ENCODE results near the gene MYCBP2. TPM values are rescaled to one million over a fixed set of nuclear protein-coding genes. Genes with fewer than 3 reads are reported as not detected.
A peak's percentile ranks its signal among the peaks of the same experiment; 100 is the strongest.
"Not testable (repeated sequence)": the region's sequence is repeated elsewhere in the genome, so short reads cannot be mapped to it uniquely, and the experiment has no call there.

Gene MYCBP2
- total RNA-seq, 1 experiment from 2014 or later = 23.7 TPM

DNA sequence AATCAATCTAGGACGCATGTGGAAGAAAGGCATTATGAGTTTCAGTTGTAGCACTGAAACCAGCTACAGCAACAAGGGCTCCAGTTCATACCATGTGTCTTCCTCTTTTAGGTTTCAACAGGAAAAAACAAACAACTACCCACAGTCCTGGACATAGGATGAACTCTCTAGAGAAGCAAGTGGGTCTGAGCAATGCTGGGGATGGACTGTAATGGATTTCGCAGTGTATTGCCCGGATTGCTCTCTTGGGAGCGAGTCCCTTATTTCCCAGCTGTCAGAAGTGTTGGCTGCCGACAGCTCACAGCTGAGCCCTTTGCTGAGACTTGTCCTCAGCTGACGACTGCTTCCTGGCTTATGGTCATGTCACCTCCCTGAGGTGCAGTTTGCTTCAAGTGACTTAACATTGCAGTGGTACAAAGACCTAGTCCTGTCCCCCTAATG lies 12.1 kb upstream of the MYCBP2 start:
- DNase-seq (ENCODE audit: low spot score) = no peak

DNA sequence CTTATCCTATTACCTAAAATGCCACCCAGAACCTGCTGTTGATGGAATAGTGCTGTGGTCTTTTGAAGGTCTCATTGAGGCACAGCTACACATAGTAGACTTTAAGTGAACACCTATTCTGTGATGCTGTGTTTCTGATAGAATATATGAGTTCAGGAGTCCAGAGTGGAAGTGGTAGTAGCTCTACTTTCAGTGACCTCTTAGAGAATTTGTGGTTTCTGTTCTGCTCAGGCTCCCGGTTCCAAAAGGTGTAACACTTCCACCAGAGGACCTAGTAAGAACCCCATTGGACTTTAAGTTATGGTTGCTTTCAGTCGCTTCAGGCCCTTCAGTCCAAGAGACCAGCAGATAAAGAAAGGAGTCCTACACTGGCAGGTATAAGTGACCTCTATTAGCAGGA lies 11.4 kb upstream of the MYCBP2 start:
- no peak for DNase-seq (ENCODE audit: low spot score)

DNA sequence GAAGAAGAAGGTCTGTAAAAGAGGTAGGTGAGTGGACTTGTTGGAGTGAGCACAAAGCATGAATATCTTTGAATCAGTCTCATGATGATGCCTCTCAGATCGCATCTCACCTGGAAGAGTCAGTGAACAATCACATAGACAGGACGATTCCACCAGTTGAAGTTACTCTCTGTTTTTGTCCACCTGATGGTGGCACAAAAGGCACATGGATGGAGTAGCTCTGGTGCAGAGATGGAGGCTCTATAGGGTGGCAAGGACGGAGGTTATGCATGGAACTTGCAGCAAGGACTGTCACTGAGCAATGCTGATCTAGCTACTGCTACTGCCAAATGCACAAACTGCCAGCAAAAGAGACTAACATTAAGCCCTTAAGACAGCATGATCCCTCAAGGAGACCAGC lies 10.3 kb upstream of the MYCBP2 start:
- no peak for DNase-seq (ENCODE audit: low spot score)

DNA sequence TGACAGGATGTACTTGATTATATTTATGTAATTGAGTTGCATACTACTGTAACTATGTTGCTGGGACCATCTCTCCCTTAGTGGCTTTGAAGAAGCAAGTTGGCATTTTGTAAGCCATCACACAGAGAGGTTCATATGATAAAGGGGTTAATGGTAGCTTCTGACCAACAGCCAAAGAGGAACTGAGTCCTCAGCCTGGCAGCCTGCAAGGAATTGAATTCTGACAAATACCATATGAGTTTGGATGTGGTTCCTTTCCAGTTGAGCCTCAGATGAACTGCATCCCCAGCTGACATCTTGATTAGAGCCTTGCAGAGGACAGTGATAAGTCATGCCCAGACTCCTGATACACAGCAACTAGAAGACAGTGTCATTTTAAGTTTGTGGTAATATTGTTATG lies 8.6 kb upstream of the MYCBP2 start:
- no peak for DNase-seq (ENCODE audit: low spot score)

DNA sequence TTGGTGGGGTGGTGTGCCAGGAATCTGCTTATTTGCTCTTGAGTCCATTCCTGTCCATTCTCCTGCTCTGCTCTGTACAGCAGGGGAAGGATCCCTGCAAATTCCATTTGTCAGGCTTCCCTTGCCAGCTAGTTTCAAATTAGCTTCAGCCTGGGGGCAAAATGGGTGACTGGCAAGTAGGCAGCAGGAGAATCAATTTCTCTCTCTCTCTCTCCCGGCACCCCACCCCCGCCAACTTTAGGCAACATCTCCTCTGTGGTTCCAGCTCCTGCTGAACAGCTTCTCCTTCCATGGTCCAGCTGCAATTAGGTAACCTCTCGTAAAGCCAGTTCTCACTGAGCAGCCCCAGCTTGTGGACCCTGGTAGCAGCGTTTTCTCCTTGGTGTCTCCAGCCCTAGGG lies 6.7 kb upstream of the MYCBP2 start:
- DNase-seq (ENCODE audit: low spot score) = no peak

DNA sequence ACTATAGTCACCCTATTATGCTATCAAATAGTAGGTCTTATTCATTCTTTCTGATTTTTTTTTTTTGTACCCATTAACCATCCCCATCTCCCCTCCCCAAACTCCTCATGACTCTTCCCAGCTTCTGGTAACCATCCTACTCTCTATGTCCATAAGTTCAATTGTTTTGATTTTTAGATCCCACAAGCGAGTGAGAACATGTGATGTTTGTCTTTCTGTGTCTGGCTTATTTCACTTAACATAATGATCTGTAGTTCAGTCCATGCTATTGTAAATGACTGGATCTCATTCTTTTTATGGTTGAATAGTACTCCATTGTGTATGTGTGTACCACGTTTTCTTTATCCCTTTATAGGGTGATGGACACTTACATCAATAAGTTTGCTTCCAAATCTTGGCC lies 4.5 kb upstream of the MYCBP2 start:
- DNase-seq (ENCODE audit: low spot score) = no peak

DNA sequence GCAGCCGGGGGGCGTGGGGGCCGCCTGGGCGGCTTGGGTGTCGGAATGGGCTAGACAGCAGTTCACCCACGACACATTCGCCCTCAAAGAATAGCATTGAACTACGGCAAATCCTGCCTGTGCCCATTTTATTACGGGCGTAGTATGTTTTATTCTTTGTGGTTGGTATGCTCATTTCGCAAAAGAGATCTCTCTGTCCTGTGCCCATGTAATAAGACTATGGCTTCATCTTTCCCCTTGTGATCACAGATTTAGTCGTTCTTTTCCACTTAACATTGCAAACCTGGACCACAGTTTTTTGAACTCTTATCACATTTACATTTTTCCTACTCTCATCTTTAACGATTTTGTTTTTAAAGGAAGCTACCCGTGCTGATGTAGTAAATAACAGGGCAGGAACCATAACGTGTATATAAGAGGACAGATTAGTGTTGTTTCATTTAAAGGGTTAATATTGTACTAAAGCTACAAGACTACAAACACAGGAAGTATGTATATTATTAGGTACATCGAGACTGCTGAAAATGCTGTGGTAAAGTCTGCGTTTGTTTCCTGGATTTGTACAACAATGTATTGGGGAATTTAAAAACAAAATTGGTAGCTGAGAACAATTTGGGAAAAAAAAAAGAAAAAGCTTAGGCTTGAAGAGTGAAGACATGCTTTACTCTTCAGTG lies 3.2 kb upstream of the MYCBP2 start:
- peak; percentile 12 for DNase-seq (ENCODE audit: low spot score)

DNA sequence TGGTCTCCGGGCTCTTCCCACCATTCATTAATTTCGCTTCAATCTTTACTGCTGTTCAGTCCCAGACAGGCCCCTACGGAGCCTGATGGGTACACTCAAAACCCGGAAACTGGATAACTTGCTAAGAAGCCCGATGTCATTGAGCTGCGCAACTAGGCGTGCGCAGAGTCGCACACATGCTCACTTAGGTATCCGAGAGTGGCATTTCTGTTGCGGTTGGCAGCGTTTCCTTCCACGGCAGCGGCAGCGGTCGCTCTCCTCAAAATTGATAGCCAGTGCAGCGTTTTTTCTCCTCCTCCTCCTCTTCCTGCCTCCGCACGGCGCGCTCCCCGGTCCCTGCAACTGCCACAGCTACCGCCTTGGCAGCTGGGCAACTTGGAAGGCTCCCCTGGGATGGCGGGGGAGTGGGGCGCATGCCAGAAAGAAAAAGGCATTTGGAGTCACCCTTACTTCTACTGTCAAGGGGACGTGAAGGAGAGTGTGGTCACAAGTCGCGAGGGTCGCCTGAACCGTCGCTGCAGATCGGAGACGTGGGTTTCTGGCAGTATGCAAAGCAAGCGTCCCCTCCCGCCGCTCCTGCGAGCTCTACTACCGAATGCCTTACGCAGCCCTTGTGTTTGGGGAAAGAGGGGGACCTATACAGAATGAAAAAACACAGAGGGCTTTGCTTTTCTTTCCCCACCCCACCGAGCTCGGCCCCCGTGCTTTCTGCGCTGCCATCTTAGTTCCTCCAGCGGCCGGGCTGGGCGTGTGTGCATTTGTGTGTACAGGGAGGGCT lies 2.4 kb upstream of the MYCBP2 start:
- peak; percentile 86 for DNase-seq (ENCODE audit: low spot score)

DNA sequence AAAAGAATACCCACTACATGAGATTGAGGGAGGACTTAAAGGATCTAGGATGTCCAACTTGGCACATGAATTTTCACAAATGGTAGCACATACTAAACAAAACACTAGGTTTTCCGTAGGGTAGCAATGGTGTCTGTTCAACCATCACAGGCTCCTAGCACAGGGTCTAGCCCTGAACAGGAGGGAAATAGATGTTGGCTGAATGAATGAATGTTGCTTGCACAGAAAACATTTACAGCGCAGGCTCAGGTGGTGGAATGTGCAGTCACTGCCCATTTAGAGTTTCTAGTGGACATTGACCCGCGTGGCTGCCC lies 1.9 kb upstream of the MYCBP2 start:
- DNase-seq (ENCODE audit: low spot score) = no peak

DNA sequence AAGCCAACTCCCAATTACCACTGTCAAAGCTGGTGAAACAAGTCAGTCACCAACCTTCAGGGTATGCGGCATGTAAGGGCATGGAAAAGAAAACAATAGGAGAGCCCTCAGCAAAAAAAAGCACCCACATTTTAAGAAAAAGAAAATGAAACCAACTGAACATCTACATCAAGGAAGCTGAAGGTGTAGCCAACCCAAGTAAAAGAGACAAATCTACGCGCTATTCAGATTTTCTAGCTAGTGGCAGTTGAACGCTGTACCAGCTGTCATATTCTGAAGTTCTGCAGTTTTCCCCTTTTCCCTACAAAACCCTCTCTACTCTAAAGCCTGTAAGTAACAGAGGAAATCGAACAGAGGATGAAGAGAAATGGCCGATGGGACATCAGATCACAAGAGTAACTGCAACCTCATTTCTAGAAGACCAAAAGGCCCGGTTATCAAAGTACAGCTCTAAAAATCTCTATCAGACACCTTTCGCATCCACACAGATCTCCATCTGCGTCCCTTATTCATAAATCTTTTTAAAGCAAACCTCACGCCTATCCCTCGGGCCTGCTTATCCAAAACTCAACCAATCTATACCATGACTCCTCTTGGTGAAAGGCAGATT lies 1.4 kb downstream of the MYCBP2 start:
- no peak for DNase-seq (ENCODE audit: low spot score)

DNA sequence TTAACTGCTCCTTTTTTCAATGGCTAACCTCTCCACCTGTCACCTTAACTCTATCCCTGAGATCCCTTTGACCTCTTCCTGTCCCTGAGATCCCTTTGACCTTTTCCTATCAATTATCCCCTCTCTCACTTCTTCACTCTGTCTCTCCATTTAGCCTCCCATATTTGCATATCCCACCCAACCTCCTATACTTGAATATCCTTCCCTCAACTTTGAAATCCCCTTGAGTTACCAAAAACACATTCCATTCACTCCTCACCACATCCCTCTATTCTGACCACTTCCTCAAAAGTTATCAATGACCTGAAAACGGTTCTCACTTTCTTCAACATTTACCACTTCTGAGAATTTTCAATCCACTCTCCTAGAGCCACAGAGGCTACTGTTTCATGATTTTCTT lies 3.0 kb downstream of the MYCBP2 start:
- DNase-seq (ENCODE audit: low spot score) = no peak

DNA sequence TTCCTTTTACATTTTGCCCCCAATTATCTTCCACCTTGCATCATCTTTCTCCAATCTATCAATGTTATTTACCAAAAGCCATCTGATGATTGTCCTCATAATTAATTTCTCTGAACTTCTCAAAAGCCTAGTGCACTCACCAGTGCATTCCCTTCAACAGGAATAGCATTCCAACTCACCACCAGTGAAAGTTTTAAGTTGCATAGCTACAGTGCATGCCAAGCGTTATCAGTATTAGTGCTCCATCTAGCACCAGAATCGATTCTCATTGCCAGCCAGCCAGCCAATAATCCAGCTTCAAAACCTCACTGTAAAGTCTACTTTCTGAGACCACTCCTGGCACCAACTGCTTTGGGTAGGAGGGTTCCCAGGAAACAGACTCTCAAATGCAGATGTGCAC lies 7.4 kb downstream of the MYCBP2 start:
- DNase-seq (ENCODE audit: low spot score) = no peak

DNA sequence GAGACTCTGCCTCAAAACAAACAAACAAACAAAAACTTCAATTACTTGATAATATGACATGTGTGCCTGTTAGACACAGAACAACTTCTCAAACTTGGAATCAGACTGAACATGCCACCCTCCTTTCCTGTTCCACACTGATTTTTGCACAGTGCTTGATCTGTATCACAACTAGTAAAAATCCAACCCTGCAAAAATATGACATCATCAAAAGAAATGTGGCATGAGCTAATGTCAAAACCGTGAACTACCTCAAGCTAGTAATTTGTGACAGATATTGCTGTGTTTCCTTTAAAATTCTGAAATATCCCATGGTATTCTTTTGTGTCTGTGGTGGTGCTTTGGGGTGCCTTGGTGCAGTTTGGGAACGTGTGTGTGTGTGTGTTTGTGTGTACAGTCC lies 8.2 kb downstream of the MYCBP2 start:
- no peak for DNase-seq (ENCODE audit: low spot score)

DNA sequence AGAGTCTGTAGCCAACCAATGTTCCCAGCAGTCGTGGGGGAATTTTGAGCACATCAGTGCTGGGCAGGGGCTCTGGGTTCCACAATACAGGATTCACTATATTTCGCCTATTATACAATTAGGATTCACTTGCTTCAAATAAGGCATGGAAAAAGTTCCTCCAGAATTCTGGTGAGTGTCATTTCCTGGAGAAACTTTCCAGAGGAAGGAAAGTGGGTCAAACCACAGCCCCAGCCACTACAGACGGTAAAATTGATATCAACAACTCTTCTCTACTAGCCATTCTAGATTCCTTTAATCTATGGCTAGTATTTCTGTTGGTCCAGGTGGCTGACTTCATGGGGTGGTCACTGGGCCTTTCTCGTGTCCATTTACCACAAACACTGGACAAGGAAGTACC lies 10.5 kb downstream of the MYCBP2 start:
- no peak for DNase-seq (ENCODE audit: low spot score)

DNA sequence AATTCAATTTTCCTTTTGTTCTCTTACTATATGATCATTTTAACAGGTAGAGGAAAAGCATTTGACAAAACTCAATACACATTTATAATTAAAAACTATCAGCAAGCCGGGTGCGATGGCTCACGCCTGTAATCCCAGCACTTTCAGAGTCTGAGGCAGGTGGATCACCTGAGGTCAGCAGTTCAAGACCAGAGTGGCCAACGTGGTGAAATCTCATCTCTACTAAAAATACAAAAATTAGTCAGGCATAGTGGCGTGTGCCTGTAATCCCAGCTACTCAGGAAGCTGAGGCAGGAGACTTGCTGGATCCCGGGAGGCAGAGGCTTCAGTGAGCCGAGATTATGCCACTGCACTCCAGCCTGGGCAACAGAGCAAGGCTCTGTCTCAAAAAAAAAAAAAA lies 11.4 kb downstream of the MYCBP2 start:
- DNase-seq (ENCODE audit: low spot score) = not testable (repeated sequence)

DNA sequence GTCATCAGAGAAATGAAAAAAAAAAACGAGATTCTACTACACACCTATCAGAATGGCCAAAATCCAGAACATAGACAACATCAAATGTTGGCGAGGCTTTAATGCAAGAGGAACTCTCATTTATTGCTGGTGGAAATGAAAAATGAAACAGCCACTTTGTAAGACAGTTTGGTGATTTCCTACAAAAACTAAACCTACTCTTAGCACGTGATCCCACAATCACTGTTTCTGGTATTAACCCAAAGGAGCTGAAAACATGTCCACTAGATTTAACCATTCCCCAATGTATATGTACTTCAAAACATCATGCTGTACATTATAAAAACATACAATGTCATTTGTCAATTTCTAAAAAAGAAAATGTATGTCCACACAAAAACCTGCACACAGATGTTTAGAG lies 13.0 kb downstream of the MYCBP2 start:
- no peak for DNase-seq (ENCODE audit: low spot score)

DNA sequence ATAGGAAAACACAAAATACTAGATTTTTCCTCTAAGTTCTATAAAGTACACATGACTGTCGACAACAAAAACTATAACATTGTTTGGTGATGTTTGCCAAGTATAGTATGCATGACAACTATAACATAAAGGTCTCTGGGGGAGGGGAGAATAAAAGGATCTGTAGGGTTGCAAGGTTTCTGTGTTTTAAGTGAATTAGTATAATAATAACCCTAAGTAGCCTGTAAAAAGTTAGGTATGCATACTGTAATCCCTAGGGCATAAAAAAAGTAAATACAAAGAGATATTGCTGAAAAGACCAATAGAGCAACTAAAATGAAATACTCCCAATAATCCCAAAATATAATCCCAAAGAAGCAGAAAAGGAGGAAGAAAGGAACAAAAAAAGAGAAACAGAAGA lies 14.6 kb downstream of the MYCBP2 start:
- DNase-seq (ENCODE audit: low spot score) = no peak

DNA sequence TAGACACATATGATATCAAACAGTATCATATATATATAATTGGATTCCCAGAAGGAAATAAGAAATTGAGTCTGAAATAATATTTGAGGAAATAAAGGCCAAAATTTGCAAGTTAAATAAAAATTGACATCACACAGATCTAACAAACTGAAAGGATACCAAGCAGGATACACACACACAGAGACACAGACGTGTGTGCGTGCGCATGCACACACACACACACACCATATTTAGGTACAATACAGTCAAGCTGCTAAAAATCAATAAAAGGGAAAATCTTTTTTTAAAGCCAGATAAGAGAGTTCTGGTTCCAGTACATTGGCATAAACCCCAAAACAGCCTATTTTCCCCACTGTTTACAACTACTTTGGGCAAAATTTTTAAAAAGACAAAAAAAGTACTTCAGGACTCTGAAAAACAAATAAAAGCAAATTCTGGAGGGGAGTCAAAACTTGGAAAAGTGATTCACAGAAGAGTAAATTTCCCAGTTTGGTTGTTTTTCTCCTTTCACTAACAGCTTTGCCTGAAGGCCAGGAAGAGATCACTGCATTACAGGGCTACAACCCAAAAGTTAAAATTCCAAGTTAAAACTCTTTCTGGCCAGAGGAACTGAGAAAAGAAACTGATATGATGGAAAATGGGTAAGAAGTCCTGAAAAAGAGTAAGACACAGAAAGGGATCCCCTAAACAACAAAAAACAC lies 16.2 kb downstream of the MYCBP2 start:
- DNase-seq (ENCODE audit: low spot score) = no peak

DNA sequence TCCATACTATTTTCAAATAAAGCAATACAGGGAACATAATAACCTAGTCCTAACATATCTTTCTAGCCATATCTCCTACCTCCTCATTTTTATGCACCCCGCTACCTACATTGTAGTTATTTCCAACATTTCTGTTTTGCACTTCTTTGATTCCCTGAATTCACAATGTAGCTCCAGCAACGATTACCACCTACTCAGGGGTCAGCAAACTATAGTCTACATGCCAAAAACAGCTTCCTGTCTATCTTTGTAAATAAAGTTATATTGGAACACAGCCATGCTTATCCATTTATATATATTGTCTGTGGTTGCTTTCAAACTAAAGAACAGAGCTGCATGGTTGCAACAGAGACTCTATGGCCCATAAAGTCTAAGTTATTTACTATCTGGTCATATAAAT lies 16.7 kb downstream of the MYCBP2 start:
- no peak for DNase-seq (ENCODE audit: low spot score)

DNA sequence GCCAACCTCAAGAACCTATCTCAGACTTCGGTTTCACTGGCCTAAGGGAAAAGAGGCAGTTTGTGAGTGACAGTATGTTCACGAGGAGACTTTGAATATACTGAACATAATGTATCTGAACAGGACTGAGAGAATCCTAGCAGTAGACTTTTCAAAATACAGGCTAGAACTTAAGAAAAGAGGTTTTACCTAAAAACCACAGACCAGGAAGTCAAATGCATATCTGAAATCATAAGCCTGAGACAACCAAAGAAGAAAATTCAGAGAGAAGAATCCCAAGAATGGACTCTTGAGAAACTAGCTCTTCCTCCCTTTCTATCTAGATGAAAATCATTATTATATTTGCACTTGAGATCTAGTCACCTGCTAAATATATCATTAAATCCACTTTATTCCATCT lies 17.6 kb downstream of the MYCBP2 start:
- DNase-seq (ENCODE audit: low spot score) = no peak

DNA sequence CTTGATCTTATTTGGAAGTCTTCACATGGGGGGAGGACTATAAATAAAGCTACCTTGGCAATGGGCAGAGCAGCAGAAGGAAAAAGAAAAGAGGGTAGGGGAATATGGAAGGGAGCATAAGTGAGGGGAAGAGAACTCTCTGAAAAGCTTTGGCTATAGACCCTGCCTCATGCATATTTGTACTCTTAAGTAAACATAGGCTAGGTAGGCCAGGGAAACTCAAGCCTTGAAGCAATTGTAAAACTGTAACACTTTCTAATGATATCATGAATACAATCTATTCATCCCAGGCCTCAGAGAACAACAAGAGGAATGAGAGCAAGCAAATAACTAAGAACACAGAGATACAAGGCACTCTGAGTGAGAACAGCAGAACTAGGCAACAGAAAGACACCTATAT lies 20.4 kb downstream of the MYCBP2 start:
- no peak for DNase-seq (ENCODE audit: low spot score)

DNA sequence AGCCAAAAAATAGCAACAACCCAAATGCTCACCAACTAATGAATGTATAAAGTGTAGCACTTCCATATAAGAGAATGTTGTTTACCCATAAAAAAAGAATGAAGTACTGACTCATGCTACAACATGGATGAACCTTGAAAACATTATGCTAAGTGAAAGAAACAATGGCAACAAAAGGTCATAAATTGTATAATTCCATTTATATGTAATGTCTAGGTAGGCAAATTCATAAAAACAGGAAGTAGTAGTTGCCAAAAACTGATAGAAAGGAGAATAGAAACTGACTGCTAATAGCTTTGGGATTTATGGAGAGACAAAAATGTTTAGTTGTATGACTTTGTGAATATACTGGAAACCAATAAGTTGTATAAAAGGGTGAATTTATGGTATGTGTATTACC lies 21.6 kb downstream of the MYCBP2 start:
- no peak for DNase-seq (ENCODE audit: low spot score)

All from A172 (cell line).